ENCODE data around the gene GAPDHS.

DNA sequence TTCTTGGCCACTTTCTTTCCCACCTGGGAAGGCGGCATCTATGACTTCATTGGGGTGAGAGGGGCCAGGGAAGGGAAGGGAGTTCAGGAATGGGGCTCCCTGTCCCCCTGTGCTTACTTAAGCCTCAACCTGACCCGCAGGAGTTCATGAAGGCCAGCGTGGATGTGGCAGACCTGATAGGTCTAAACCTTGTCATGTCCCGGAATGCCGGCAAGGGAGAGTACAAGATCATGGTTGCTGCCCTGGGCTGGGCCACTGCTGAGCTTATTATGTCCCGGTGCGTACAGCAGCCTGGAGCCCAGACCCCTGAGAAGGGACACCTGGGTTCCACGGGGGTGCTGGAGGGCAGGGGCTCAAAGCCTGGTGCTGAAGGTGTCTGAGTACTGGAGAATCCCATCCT lies 13.3 kb downstream of the GAPDHS start:
- TF ChIP-seq POLR2A (IDR thresholded peaks at IDR 0.05; ENCODE audit: low read depth, low read length) (no peak), POLR2AphosphoS5 (IDR thresholded peaks at IDR 0.05; ENCODE audit: low read depth, low read length) (no peak), TAF1 (IDR thresholded peaks at IDR 0.05; ENCODE audit: borderline replicate concordance, low read depth, low read length) (no peak)

Measured in GM12892 (cell line).